Measurements from ENCODE around the gene FASTKD3. TPM values are rescaled to one million over a fixed set of nuclear protein-coding genes. Genes with fewer than 3 reads are reported as not detected.

Gene FASTKD3
- total RNA-seq, 2 experiments from 2014 or later: 12.9 to 15.1 TPM

DNA sequence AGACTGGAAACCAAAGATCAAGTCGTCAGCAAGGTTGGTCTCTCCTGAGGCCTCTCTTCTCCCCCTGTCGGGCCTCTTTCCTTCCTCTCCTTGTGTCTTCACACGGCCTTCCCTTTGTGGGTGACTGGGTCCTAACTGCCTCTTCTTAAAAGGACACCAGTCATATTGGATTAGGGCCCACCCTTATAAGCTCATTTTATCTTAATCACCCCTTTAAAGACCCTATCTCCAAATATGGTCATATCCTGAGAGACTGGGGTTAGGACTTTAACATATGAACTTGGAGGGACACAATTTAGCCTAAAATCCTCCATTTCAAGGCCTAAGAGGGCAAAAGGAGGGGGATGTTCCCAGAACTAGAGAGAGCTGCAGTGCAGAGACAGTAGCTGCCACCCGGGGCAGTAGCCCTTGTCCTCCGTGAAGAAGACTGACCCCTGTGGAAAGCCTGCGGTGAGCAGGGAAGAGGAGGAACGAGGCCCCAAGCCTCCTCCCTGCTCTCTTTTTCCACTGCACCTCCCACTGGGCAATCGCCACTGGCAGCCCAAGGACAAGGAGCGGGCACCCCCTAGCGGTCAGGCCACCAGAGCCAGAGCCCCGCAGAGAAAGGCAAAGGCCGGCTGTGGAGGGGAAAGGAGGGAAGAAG is 52.8 kb downstream of the FASTKD3 start:
- CTCF ChIA-PET (ENCODE audit: unreplicated experiment): interaction anchor here (0.6 kb wide), 1 partner anchor 12 kb away, joined by 4 read pairs; no protein-coding TSS in a partner anchor
- POLR2A ChIA-PET: no interaction called here
- Histone ChIP-seq H3K9me3 (ENCODE audit: low read length) (no peaks in the 10 kb centered on the region), H3K36me3 (ENCODE audit: insufficient read depth, low read length) (no peaks in the 10 kb centered on the region), H3K27ac (ENCODE audit: low read depth, low read length, poor library complexity, severe bottlenecking) (no peak overlapping the region), H3K4me3 (ENCODE audit: low read depth, low read length, poor library complexity, severe bottlenecking) (no peak overlapping the region), H3K9me2 (ENCODE audit: insufficient read depth, low read length) (no peaks in the 10 kb centered on the region), H3K4me2 (ENCODE audit: low read length) (no peak overlapping the region), H2AFZ (ENCODE audit: low read length) (0 out of 2 replicates have a peak overlapping the region, but pooled peaks have one; percentile 31), H3K4me1 (ENCODE audit: insufficient read depth, low read length, poor library complexity, severe bottlenecking) (no peaks in the 10 kb centered on the region), H4K20me1 (ENCODE audit: insufficient read depth, low read length) (no peaks in the 10 kb centered on the region), H3K79me2 (ENCODE audit: insufficient read depth, low read depth, low read length) (no peaks in the 10 kb centered on the region)
- intact Hi-C loops (cut with micrococcal nuclease; ENCODE audit: unreplicated experiment): no loop called here
- no TSS peak for BruUV-seq (replicated peaks)
- peak; percentile 30 for DNase-seq (ENCODE audit: low spot score)
- TF ChIP-seq, protein P1, sequence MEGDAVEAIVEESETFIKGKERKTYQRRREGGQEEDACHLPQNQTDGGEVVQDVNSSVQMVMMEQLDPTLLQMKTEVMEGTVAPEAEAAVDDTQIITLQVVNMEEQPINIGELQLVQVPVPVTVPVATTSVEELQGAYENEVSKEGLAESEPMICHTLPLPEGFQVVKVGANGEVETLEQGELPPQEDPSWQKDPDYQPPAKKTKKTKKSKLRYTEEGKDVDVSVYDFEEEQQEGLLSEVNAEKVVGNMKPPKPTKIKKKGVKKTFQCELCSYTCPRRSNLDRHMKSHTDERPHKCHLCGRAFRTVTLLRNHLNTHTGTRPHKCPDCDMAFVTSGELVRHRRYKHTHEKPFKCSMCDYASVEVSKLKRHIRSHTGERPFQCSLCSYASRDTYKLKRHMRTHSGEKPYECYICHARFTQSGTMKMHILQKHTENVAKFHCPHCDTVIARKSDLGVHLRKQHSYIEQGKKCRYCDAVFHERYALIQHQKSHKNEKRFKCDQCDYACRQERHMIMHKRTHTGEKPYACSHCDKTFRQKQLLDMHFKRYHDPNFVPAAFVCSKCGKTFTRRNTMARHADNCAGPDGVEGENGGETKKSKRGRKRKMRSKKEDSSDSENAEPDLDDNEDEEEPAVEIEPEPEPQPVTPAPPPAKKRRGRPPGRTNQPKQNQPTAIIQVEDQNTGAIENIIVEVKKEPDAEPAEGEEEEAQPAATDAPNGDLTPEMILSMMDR (conservative IDR thresholded peaks at IDR 0.05; ENCODE audit: low read length): peak; percentile 75
- TF ChIP-seq EZH2phosphoT487 (IDR thresholded peaks at IDR 0.05; ENCODE audit: borderline replicate concordance, low read depth, low read length): no peak

DNA sequence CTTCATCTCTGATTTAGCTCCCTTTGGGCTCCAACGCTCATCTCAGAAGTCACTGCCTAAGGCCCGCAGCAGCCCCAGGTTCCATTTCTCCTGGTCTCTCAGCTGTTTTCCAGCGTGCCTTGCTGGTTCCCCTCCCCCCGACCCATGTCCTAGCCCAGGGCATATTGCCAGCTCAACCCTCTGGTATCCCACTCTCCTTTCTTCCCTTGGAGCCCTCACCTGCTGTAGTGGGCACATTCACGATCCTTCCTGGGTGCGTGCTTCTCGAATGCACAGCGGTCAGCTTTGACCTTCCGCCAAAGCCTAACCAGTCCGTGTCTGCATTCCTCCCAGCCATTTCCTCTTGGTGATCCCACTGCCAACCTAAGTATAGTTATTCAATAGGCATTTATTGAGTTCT is 54.0 kb downstream of the FASTKD3 start:
- TF ChIP-seq, protein P1 (conservative IDR thresholded peaks at IDR 0.05; ENCODE audit: low read length): no peak
- no peak for TF ChIP-seq EZH2phosphoT487 (IDR thresholded peaks at IDR 0.05; ENCODE audit: borderline replicate concordance, low read depth, low read length)
- Histone ChIP-seq H4K20me1 (ENCODE audit: insufficient read depth, low read length) (no peaks in the 10 kb centered on the region), H3K9me2 (ENCODE audit: insufficient read depth, low read length) (no peaks in the 10 kb centered on the region), H3K4me3 (ENCODE audit: low read depth, low read length, poor library complexity, severe bottlenecking) (no peak overlapping the region), H3K79me2 (ENCODE audit: insufficient read depth, low read depth, low read length) (no peaks in the 10 kb centered on the region), H3K9me3 (ENCODE audit: low read length) (no peaks in the 10 kb centered on the region), H3K27ac (ENCODE audit: low read depth, low read length, poor library complexity, severe bottlenecking) (no peak overlapping the region), H3K4me1 (ENCODE audit: insufficient read depth, low read length, poor library complexity, severe bottlenecking) (no peaks in the 10 kb centered on the region), H2AFZ (ENCODE audit: low read length) (no peak overlapping the region), H3K36me3 (ENCODE audit: insufficient read depth, low read length) (no peaks in the 10 kb centered on the region), H3K4me2 (ENCODE audit: low read length) (no peak overlapping the region)
- no peak for DNase-seq (ENCODE audit: low spot score)
- intact Hi-C loops (cut with micrococcal nuclease; ENCODE audit: unreplicated experiment): no loop called here
- POLR2A ChIA-PET: interaction anchor here (0.7 kb wide), 1 partner anchor 10 kb away, joined by 3 read pairs; no protein-coding TSS in a partner anchor
- no TSS peak for BruUV-seq (replicated peaks)
- CTCF ChIA-PET (ENCODE audit: unreplicated experiment): no interaction called here

DNA sequence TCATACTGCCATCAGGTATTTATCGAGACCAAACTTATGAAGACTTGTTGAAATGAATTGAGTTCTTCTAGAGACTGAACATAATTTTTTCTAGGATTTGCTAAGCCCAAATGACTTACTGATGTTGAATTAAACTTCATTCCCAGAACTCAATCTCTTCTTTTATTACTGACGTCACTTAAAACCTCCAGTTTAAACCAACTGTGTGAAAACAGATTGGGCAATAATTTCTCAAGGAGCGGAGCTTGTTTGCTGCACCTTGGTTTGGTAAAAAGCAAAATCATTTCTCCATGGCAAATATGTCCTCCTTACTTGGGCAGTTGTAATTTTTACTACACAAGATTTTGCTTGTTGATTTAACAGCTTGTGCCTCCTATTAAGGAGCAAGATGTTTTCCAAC is 55.3 kb downstream of the FASTKD3 start:
- H3K36me3 ChIP-seq (ENCODE audit: insufficient read depth, low read length): no peaks in the 10 kb centered on the region
- POLR2A ChIA-PET: no interaction called here
- H3K4me2 ChIP-seq (ENCODE audit: low read length): no peak overlapping the region
- intact Hi-C loops (cut with micrococcal nuclease; ENCODE audit: unreplicated experiment): no loop called here
- no peak for DNase-seq (ENCODE audit: low spot score)
- no peaks in the 10 kb centered on the region for H3K4me1 ChIP-seq (ENCODE audit: insufficient read depth, low read length, poor library complexity, severe bottlenecking)
- BruUV-seq (replicated peaks): no TSS peak
- H3K9me2 ChIP-seq (ENCODE audit: insufficient read depth, low read length): no peaks in the 10 kb centered on the region
- no peak overlapping the region for H2AFZ ChIP-seq (ENCODE audit: low read length)
- H3K9me3 ChIP-seq (ENCODE audit: low read length): no peaks in the 10 kb centered on the region
- no peak overlapping the region for H3K27ac ChIP-seq (ENCODE audit: low read depth, low read length, poor library complexity, severe bottlenecking)
- H3K4me3 ChIP-seq (ENCODE audit: low read depth, low read length, poor library complexity, severe bottlenecking): no peak overlapping the region
- no peaks in the 10 kb centered on the region for H4K20me1 ChIP-seq (ENCODE audit: insufficient read depth, low read length)
- TF ChIP-seq, protein P1 (conservative IDR thresholded peaks at IDR 0.05; ENCODE audit: low read length): no peak
- TF ChIP-seq EZH2phosphoT487 (IDR thresholded peaks at IDR 0.05; ENCODE audit: borderline replicate concordance, low read depth, low read length): no peak
- H3K79me2 ChIP-seq (ENCODE audit: insufficient read depth, low read depth, low read length): no peaks in the 10 kb centered on the region
- CTCF ChIA-PET (ENCODE audit: unreplicated experiment): interaction anchor here (0.6 kb wide), 1 partner anchor 157 kb away, joined by 3 read pairs; no protein-coding TSS in a partner anchor

All from OCI-LY7 (cell line).